ENCODE results near the gene NALF2. TPM values are rescaled to one million over a fixed set of nuclear protein-coding genes. Genes with fewer than 3 reads are reported as not detected.

NALF2 gene
- total RNA-seq, 1 donor from 2014 or later: 0.10 TPM

GRCh38 chrX:69530306-69530705 is 26.2 kb downstream of the NALF2 start:
- no peak for DNase-seq

- no peak for DNase-seq
Measured at GRCh38 chrX:69531031-69531755, 27.1 kb downstream of the NALF2 start.

- no peak for DNase-seq
Measured at GRCh38 chrX:69535661-69536060, 31.5 kb downstream of the NALF2 start.

GRCh38 chrX:69538321-69538876 is 34.3 kb downstream of the NALF2 start:
- DNase-seq: peak; percentile 84

- no peak for DNase-seq
Measured at GRCh38 chrX:69539437-69539836, 35.3 kb downstream of the NALF2 start.

GRCh38 chrX:69541956-69542355 is 37.8 kb downstream of the NALF2 start:
- DNase-seq: no peak

GRCh38 chrX:69543572-69543971 is 39.4 kb downstream of the NALF2 start:
- DNase-seq: no peak

- no peak for DNase-seq
Measured at GRCh38 chrX:69546417-69546816, 42.3 kb downstream of the NALF2 start.

- DNase-seq: no peak
Measured at GRCh38 chrX:69546978-69547377, 42.9 kb downstream of the NALF2 start.

- DNase-seq: no peak
Measured at GRCh38 chrX:69551421-69552009, 47.4 kb downstream of the NALF2 start.

- no peak for DNase-seq
Measured at GRCh38 chrX:69552512-69552911, 48.4 kb downstream of the NALF2 start.

Other genes with a start within 250 kb of the NALF2 start
- gene EDA, start 111.8 kb downstream of the NALF2 start, total RNA-seq: 21.2 TPM

Data from tongue (tissue), 2 donors.